K562 (cell line): Measurements from ENCODE around the gene HMGB1. TPM values are rescaled to one million over a fixed set of nuclear protein-coding genes. Genes with fewer than 3 reads are reported as not detected.

Source experiments
- DNMT1 ChIP-seq: fragments of 450-650 bp; IDR thresholded peaks from 2 replicates; pipeline ENCODE4 v1.6.1; 2016; ENCODE audit warnings: antibody characterized with exemption, mild to moderate bottlenecking
- PPARD ChIP-seq: fragments of 250-450 bp; sonication (Bioruptor Pico); IDR thresholded peaks from 2 replicates; pipeline ENCODE4 v1.8.0; 2022; ENCODE audit warnings: inconsistent platforms, mild to moderate bottlenecking, moderate library complexity
- TCF7L2 ChIP-seq: fragments of 150-350 bp; IDR thresholded peaks from 2 replicates; pipeline ENCODE4 v1.6.1; 2016; ENCODE audit warnings: low read depth, mild to moderate bottlenecking, low read length, moderate library complexity
- ZNF224 ChIP-seq: sonication (generic); formaldehyde crosslinking; IDR thresholded peaks from 2 replicates; pipeline ENCODE4 v1.8.0; 2022; ENCODE audit warnings: mild to moderate bottlenecking, missing genetic modification reagents
- polyA plus RNA-seq, 8 experiments: library from polyadenylated mRNA; depleted of rRNA in 4 of 8; stranded (reverse) in 5 of 8; unstranded in 3 of 8; fragments of >200 nt; fragmentation: Nextera tagmentation in 2 of 8; fragmentation: Illumina TruSeq in 1 of 8; extraction: Ambion mirVana in 2 of 8; extraction: Trizol in 1 of 8; gene quantifications; 2 replicates each; pipeline versions ENCODE4 v1.2.1 to v1.2.3, GENCODE V29; 2011 to 2014; ENCODE audit warnings: inconsistent platforms in 1 of 8, missing spikeins in 1 of 8
- total RNA-seq, 7 experiments: library from RNA; depleted of rRNA in 6 of 7; stranded (reverse); fragments of >200 nt in 6 of 7; fragmentation: Illumina TruSeq in 2 of 7; extraction: Trizol in 2 of 7; gene quantifications; 2 replicates each; pipeline versions ENCODE4 v1.2.1 to v1.2.3, GENCODE V29; 2011 to 2021; ENCODE audit warnings: low replicate concordance in 1 of 7
- TF ChIP-seq, protein P1 (sequence below): sonication (generic); formaldehyde crosslinking; IDR thresholded peaks from 2 replicates; pipeline ENCODE4 v1.8.1; 2023; ENCODE audit warnings: missing genetic modification reagents, mild to moderate bottlenecking, borderline replicate concordance
- TF ChIP-seq, protein P2 (sequence below): fragments of 450-650 bp; IDR thresholded peaks from 2 replicates; pipeline ENCODE4 v1.6.1; 2017; ENCODE audit warnings: antibody characterized with exemption, mild to moderate bottlenecking
- TF ChIP-seq, protein P3 (sequence below): fragments of 250-450 bp; sonication (Bioruptor Pico); IDR thresholded peaks from 2 replicates; pipeline ENCODE4 v1.9.0; 2021; ENCODE audit warnings: mild to moderate bottlenecking, inconsistent platforms
- TF ChIP-seq, protein P4 (sequence below): sonication (generic); formaldehyde crosslinking; IDR thresholded peaks from 2 replicates; pipeline ENCODE4 v1.8.0; 2022; ENCODE audit warnings: mild to moderate bottlenecking, low read depth, missing genetic modification reagents
- TF ChIP-seq, protein P5 (sequence below): fragments of 250-450 bp; sonication (Bioruptor Pico); IDR thresholded peaks from 2 replicates; pipeline ENCODE4 v1.5.0; 2022; ENCODE audit warnings: mild to moderate bottlenecking

HMGB1 gene
- total and polyA plus RNA-seq, 9 of the 15 experiments (the other 6 are each of a cell fraction or from before 2014, with no cell fraction given) = 442 to 1,896 (median 933) TPM

DNA sequence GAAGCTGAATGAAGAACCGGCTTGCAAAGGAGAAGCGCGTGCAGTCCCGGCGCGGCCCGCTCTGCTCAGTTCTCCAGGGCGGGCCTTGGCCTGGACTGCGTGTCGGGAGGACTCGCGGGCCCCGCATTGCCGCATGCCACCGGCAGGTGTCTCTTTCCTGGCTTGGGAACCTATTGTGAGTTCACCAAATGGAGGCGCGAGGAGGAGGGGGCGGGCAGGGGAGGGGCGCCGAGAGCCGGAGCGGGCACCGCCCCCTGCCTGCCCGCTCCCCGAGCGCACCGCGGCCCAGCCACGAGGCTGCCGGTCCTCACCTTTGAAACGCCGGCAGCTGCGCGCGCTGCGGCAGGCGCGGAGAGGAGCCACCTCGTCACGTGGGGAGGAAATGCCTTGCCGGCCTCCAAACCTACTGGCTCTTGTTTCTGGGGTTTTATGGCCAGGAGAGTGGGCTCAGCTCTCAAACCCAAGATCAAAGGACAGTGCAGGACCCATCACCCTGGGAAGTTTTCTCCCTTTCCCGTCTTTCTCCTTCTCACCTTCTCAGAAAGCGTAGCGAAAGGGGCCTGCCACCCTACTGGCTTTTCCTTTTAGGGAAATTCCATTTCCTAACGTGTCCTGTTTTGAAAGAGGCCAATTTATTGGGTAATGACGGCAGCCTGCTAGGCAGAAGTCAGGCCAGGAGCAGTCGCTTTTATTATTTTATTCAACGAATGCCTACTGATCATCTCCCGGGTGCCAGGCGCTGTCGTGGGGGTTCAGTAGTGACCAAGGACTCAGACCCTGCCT is 57.2 kb downstream of the HMGB1 start (continued):
- TF ChIP-seq, protein P1, sequence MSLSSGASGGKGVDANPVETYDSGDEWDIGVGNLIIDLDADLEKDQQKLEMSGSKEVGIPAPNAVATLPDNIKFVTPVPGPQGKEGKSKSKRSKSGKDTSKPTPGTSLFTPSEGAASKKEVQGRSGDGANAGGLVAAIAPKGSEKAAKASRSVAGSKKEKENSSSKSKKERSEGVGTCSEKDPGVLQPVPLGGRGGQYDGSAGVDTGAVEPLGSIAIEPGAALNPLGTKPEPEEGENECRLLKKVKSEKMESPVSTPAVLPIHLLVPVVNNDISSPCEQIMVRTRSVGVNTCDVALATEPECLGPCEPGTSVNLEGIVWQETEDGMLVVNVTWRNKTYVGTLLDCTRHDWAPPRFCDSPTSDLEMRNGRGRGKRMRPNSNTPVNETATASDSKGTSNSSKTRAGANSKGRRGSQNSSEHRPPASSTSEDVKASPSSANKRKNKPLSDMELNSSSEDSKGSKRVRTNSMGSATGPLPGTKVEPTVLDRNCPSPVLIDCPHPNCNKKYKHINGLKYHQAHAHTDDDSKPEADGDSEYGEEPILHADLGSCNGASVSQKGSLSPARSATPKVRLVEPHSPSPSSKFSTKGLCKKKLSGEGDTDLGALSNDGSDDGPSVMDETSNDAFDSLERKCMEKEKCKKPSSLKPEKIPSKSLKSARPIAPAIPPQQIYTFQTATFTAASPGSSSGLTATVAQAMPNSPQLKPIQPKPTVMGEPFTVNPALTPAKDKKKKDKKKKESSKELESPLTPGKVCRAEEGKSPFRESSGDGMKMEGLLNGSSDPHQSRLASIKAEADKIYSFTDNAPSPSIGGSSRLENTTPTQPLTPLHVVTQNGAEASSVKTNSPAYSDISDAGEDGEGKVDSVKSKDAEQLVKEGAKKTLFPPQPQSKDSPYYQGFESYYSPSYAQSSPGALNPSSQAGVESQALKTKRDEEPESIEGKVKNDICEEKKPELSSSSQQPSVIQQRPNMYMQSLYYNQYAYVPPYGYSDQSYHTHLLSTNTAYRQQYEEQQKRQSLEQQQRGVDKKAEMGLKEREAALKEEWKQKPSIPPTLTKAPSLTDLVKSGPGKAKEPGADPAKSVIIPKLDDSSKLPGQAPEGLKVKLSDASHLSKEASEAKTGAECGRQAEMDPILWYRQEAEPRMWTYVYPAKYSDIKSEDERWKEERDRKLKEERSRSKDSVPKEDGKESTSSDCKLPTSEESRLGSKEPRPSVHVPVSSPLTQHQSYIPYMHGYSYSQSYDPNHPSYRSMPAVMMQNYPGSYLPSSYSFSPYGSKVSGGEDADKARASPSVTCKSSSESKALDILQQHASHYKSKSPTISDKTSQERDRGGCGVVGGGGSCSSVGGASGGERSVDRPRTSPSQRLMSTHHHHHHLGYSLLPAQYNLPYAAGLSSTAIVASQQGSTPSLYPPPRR = no peak
- no peak for TF ChIP-seq TCF7L2
- 0 out of 2 replicates have a peak, but pooled peaks have one; percentile 60 for TF ChIP-seq ZNF224 (CRISPR knock-in tag)
- TF ChIP-seq, protein P2, sequence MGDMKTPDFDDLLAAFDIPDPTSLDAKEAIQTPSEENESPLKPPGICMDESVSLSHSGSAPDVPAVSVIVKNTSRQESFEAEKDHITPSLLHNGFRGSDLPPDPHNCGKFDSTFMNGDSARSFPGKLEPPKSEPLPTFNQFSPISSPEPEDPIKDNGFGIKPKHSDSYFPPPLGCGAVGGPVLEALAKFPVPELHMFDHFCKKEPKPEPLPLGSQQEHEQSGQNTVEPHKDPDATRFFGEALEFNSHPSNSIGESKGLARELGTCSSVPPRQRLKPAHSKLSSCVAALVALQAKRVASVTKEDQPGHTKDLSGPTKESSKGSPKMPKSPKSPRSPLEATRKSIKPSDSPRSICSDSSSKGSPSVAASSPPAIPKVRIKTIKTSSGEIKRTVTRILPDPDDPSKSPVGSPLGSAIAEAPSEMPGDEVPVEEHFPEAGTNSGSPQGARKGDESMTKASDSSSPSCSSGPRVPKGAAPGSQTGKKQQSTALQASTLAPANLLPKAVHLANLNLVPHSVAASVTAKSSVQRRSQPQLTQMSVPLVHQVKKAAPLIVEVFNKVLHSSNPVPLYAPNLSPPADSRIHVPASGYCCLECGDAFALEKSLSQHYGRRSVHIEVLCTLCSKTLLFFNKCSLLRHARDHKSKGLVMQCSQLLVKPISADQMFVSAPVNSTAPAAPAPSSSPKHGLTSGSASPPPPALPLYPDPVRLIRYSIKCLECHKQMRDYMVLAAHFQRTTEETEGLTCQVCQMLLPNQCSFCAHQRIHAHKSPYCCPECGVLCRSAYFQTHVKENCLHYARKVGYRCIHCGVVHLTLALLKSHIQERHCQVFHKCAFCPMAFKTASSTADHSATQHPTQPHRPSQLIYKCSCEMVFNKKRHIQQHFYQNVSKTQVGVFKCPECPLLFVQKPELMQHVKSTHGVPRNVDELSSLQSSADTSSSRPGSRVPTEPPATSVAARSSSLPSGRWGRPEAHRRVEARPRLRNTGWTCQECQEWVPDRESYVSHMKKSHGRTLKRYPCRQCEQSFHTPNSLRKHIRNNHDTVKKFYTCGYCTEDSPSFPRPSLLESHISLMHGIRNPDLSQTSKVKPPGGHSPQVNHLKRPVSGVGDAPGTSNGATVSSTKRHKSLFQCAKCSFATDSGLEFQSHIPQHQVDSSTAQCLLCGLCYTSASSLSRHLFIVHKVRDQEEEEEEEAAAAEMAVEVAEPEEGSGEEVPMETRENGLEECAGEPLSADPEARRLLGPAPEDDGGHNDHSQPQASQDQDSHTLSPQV = peak; percentile 53; the same call in 1 of the 2 replicates
- TF ChIP-seq DNMT1 = no peak
- TF ChIP-seq, protein P3, sequence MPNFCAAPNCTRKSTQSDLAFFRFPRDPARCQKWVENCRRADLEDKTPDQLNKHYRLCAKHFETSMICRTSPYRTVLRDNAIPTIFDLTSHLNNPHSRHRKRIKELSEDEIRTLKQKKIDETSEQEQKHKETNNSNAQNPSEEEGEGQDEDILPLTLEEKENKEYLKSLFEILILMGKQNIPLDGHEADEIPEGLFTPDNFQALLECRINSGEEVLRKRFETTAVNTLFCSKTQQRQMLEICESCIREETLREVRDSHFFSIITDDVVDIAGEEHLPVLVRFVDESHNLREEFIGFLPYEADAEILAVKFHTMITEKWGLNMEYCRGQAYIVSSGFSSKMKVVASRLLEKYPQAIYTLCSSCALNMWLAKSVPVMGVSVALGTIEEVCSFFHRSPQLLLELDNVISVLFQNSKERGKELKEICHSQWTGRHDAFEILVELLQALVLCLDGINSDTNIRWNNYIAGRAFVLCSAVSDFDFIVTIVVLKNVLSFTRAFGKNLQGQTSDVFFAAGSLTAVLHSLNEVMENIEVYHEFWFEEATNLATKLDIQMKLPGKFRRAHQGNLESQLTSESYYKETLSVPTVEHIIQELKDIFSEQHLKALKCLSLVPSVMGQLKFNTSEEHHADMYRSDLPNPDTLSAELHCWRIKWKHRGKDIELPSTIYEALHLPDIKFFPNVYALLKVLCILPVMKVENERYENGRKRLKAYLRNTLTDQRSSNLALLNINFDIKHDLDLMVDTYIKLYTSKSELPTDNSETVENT (CRISPR knock-in tag) = no peak
- TF ChIP-seq, protein P4, sequence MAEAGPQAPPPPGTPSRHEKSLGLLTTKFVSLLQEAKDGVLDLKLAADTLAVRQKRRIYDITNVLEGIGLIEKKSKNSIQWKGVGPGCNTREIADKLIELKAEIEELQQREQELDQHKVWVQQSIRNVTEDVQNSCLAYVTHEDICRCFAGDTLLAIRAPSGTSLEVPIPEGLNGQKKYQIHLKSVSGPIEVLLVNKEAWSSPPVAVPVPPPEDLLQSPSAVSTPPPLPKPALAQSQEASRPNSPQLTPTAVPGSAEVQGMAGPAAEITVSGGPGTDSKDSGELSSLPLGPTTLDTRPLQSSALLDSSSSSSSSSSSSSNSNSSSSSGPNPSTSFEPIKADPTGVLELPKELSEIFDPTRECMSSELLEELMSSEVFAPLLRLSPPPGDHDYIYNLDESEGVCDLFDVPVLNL = no peak
- TF ChIP-seq PPARD (CRISPR knock-in tag) = no peak
- TF ChIP-seq, protein P5, sequence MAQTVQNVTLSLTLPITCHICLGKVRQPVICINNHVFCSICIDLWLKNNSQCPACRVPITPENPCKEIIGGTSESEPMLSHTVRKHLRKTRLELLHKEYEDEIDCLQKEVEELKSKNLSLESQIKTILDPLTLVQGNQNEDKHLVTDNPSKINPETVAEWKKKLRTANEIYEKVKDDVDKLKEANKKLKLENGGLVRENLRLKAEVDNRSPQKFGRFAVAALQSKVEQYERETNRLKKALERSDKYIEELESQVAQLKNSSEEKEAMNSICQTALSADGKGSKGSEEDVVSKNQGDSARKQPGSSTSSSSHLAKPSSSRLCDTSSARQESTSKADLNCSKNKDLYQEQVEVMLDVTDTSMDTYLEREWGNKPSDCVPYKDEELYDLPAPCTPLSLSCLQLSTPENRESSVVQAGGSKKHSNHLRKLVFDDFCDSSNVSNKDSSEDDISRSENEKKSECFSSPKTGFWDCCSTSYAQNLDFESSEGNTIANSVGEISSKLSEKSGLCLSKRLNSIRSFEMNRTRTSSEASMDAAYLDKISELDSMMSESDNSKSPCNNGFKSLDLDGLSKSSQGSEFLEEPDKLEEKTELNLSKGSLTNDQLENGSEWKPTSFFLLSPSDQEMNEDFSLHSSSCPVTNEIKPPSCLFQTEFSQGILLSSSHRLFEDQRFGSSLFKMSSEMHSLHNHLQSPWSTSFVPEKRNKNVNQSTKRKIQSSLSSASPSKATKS (CRISPR knock-in tag) = no peak
